HCT116 (cell line): ENCODE data around the gene FAM221B. TPM values are rescaled to one million over a fixed set of nuclear protein-coding genes. Genes with fewer than 3 reads are reported as not detected.

ENCODE experiments used
- ATAC-seq: fragments of 200-7000 bp; cut with Tn5 transposase; 2 replicates; pipeline ENCODE4 v1.9.1; 2020; ENCODE audit warnings: mild to moderate bottlenecking, moderate library complexity
- BruUV-seq: library from RNA; stranded (reverse); fragments of 400-500 nt; replicated peaks from 2 replicates; lab custom pipeline; 2021; lab: Mats Ljungman, UMichigan
- CTCF ChIA-PET: fragments of 300-600 bp; sonication (Branson Sonifier 250); formaldehyde crosslinking; loops from one replicate; lab custom pipeline; 2021; ENCODE audit warnings: antibody characterized with exemption; lab: Charles Lee
- POLR2A ChIA-PET: fragments of 300-600, 350-600 bp; sonication (Branson Sonifier 250); formaldehyde crosslinking; loops from one replicate; lab custom pipeline; 2021; ENCODE audit warnings: antibody characterized with exemption; lab: Charles Lee
- RAD21 ChIA-PET, 2 experiments: fragments of 300-600 bp; sonication (Branson Sonifier 250); formaldehyde crosslinking; loops; one replicate each; lab custom pipeline; 2023; ENCODE audit warnings: low total read pairs in 2 of 2; ENCODE audit not compliant: uncharacterized antibody in 2 of 2, unreplicated experiment in 2 of 2, low non-redundant PET in 1 of 2; lab: Charles Lee
- DNase-seq: peaks from one replicate; pipeline ENCODE4 v3.0.0-alpha.2; 2010; ENCODE audit warnings: low read depth, low spot score
- H2AFZ ChIP-seq: fragments of 200-600 bp; shearing (Covaris generic), sonication (generic); 2 replicates; pipeline ENCODE4 v1.6.1; 2017; ENCODE audit warnings: low read depth, mixed run types, mixed read lengths, antibody characterized with exemption, low read length; ENCODE audit not compliant: poor library complexity, severe bottlenecking
- H3K27ac ChIP-seq: 2 replicates; pipeline ENCODE4 v1.5.1; 2012; ENCODE audit warnings: low read depth, low read length
- H3K27me3 ChIP-seq: fragments of 200-600 bp; sonication (generic); 2 replicates; pipeline ENCODE4 v1.6.1; 2016; ENCODE audit warnings: mixed run types, low read length, mixed read lengths; ENCODE audit not compliant: insufficient read depth
- H3K36me3 ChIP-seq, 2 experiments: fragments of 200-500 bp in 1 of 2; fragments of 200-600 bp in 1 of 2; sonication (Bioruptor generic) in 1 of 2; sonication (generic) in 1 of 2; 2 replicates each; pipeline versions ENCODE4 v1.5.1 to v1.6.1; 2014 to 2016; ENCODE audit warnings: low read length in 2 of 2, inconsistent platforms in 1 of 2, mixed read lengths in 1 of 2, mixed run types in 1 of 2; ENCODE audit not compliant: insufficient read depth in 2 of 2, control insufficient read depth in 1 of 2
- H3K4me1 ChIP-seq, 2 experiments: fragments of 200-600 bp in 1 of 2; sonication (generic) in 1 of 2; 2 replicates each; pipeline versions ENCODE4 v1.5.1 to v1.6.1; 2012 to 2017; ENCODE audit warnings: low read length in 2 of 2, inconsistent platforms in 1 of 2, mild to moderate bottlenecking in 1 of 2, mixed read lengths in 1 of 2, mixed run types in 1 of 2, moderate library complexity in 1 of 2; ENCODE audit not compliant: insufficient read depth in 2 of 2, control insufficient read depth in 1 of 2
- H3K4me2 ChIP-seq: fragments of 200-600 bp; sonication (generic); 2 replicates; pipeline ENCODE4 v1.6.1; 2017; ENCODE audit warnings: mixed run types, low read length, mixed read lengths
- H3K4me3 ChIP-seq, 2 experiments: fragments of 200-600 bp in 1 of 2; sonication (generic) in 1 of 2; replicated peaks in 1 of 2; 2 replicates each; pipeline ENCODE4 v1.5.1; 2011 to 2016; ENCODE audit warnings: low read length in 2 of 2, control low read depth in 1 of 2, low read depth in 1 of 2, mild to moderate bottlenecking in 1 of 2, mixed read lengths in 1 of 2, mixed run types in 1 of 2
- H3K79me2 ChIP-seq: fragments of 200-600 bp; sonication (generic); 2 replicates; pipeline ENCODE4 v1.6.1; 2017; ENCODE audit warnings: mild to moderate bottlenecking, mixed run types, low read length, moderate library complexity, mixed read lengths; ENCODE audit not compliant: insufficient read depth
- H3K9ac ChIP-seq: fragments of 200-600 bp; sonication (generic); 2 replicates; pipeline ENCODE4 v1.6.1; 2016; ENCODE audit warnings: low read length, mixed read lengths
- H3K9me2 ChIP-seq: fragments of 200-600 bp; sonication (generic), shearing (Covaris generic); 2 replicates; pipeline ENCODE4 v1.6.1; 2017; ENCODE audit warnings: mixed run types, mild to moderate bottlenecking, moderate library complexity; ENCODE audit not compliant: insufficient read depth
- H3K9me3 ChIP-seq, 2 experiments: fragments of 200-500 bp in 1 of 2; fragments of 200-600 bp in 1 of 2; sonication (Bioruptor generic) in 1 of 2; sonication (generic) in 1 of 2; 2 replicates each; pipeline ENCODE4 v1.6.1; 2014 to 2017; ENCODE audit warnings: low read length in 2 of 2, mixed read lengths in 2 of 2, inconsistent platforms in 1 of 2, low read depth in 1 of 2, mild to moderate bottlenecking in 1 of 2, mixed run types in 1 of 2, moderate library complexity in 1 of 2; ENCODE audit not compliant: control insufficient read depth in 1 of 2, insufficient read depth in 1 of 2
- H4K20me1 ChIP-seq: fragments of 200-600 bp; sonication (generic), shearing (Covaris generic); 2 replicates; pipeline ENCODE4 v1.6.1; 2017; ENCODE audit warnings: mixed run types, mild to moderate bottlenecking, moderate library complexity; ENCODE audit not compliant: insufficient read depth
- CTCF ChIP-seq, 3 experiments: fragments of 200-600 bp in 1 of 3; sonication (generic) in 1 of 3; IDR thresholded peaks in 2 of 3; conservative IDR thresholded peaks in 1 of 3; 2 replicates each; pipeline ENCODE4 v1.5.1; 2012 to 2017; ENCODE audit warnings: low read depth in 2 of 3, low read length in 2 of 3, antibody characterized with exemption in 1 of 3, borderline replicate concordance in 1 of 3, control low read depth in 1 of 3, mild to moderate bottlenecking in 1 of 3, mixed read lengths in 1 of 3, mixed run types in 1 of 3, moderate library complexity in 1 of 3; ENCODE audit not compliant: insufficient read depth in 1 of 3
- ELF1 ChIP-seq: IDR thresholded peaks from 2 replicates; pipeline ENCODE4 v1.6.1; 2012; ENCODE audit warnings: low read depth, borderline replicate concordance
- EZH2 ChIP-seq: fragments of 200-600 bp; sonication (generic); IDR thresholded peaks from 2 replicates; pipeline ENCODE4 v1.6.1; 2017; ENCODE audit warnings: antibody characterized with exemption, mixed run types
- EZH2phosphoT487 ChIP-seq: fragments of 200-600 bp; IDR thresholded peaks from 2 replicates; pipeline ENCODE4 v1.6.1; 2018; ENCODE audit warnings: antibody characterized with exemption, borderline replicate concordance
- FOSL1 ChIP-seq: IDR thresholded peaks from 2 replicates; pipeline ENCODE4 v1.6.1; 2012; ENCODE audit warnings: low read depth
- JUND ChIP-seq: IDR thresholded peaks from 2 replicates; pipeline ENCODE4 v1.6.1; 2012
- POLR2AphosphoS5 ChIP-seq: IDR thresholded peaks from 2 replicates; pipeline ENCODE4 v1.6.1; 2011; ENCODE audit warnings: mild to moderate bottlenecking, low read depth, low read length, moderate library complexity
- REST ChIP-seq: IDR thresholded peaks from 2 replicates; pipeline ENCODE4 v1.6.1; 2012; ENCODE audit warnings: low read depth
- SP1 ChIP-seq: IDR thresholded peaks from 2 replicates; pipeline ENCODE4 v1.6.1; 2012; ENCODE audit warnings: low read depth
- SRF ChIP-seq: IDR thresholded peaks from 2 replicates; pipeline ENCODE4 v1.6.1; 2012; ENCODE audit warnings: low read depth
- TCF7L2 ChIP-seq: IDR thresholded peaks from 2 replicates; pipeline ENCODE4 v1.7.0; 2011; ENCODE audit warnings: borderline replicate concordance, inconsistent platforms; ENCODE audit not compliant: insufficient read depth, insufficient read length; ENCODE audit errors: extremely low read depth
- YY1 ChIP-seq: IDR thresholded peaks from 2 replicates; pipeline ENCODE4 v1.6.1; 2011; ENCODE audit warnings: low read length, low read depth, moderate library complexity, mild to moderate bottlenecking; ENCODE audit not compliant: insufficient replicate concordance; ENCODE audit errors: extremely low read depth
- ZFX ChIP-seq: fragments of 450-650 bp; IDR thresholded peaks from 2 replicates; pipeline ENCODE4 v1.6.1; 2017
- intact Hi-C: fragments of 100-400 bp; cut with micrococcal nuclease; formaldehyde crosslinking; loops from 2 replicates; pipeline ENCODE4 v1.10.0; 2022
- total RNA-seq: library from RNA; stranded (reverse); gene quantifications from one replicate; pipeline ENCODE4 v1.2.1, GENCODE V29; 2021; ENCODE audit not compliant: unreplicated experiment
- TF ChIP-seq, protein P1 (sequence below): IDR thresholded peaks from 2 replicates; pipeline ENCODE4 v1.6.1; 2012

Gene FAM221B
- total RNA-seq, 1 experiment from 2014 or later, result not detected

DNA sequence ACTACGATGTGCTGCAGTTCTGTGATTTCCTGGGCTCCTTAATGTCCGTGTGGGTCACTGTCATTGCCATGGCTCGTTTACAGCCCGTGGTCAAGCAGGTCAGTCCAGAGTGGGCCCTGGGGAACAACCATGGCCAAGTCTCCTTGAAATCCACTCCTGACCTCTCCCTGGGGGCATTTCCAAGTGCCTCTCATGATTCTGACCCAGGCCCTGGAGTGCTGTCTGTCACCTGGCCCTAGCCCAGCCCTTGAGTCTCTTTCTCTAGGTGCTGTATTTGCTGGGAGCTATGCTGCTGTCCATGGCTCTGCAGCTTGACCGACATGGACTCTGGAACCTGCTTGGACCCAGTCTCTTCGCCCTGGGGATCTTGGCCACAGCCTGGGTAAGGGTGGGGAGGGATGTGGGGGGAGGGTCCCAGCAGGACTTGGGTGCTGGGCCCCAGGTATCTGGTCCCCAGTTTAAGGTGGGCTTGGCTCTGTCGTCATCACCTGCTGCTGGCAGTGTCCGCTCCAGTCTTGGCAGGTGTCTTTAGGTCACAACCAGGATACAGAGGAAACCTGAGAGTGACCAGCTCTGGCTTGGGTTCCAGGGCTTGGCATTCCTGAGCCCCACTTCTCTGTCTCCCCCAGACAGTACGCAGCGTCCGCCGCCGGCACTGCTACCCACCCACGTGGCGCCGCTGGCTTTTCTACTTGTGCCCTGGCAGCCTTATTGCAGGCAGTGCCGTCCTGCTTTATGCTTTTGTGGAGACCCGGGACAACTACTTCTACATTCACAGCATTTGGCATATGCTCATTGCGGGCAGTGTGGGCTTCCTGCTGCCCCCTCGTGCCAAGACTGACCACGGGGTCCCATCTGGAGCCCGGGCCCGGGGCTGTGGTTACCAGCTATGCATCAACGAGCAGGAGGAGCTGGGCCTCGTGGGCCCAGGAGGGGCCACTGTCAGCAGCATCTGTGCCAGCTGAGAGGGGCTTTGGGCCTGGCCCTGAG is 24.6 kb upstream of the FAM221B start:
- H3K4me2 ChIP-seq, result no peak overlapping the region
- POLR2A ChIA-PET, result no interaction called here

DNA sequence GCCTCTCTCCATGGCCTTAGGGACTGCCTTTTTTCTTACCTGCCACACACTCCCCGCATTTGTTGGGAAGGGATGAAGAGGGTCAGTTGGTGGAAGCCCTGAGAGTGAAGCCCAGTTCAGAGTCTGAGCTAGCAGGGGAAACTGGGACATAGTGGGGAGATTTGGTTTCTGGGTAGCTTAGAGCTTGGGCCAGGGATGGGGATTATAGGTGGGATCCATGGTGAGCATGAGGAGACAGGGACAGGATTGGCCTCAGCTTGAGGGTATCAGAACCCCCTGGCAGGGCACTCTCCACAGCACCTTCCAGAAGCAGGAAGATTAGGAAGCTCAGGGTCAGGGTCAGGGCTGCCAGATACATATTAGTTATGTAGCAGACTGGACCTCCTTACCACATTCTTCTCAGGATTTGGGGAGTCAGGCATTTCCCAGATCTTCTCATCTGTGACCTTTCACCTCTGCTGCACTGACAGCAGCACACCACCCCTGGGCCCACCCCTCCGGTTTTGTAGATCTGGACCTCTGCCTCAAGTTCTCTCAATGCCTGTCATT is 23.8 kb upstream of the FAM221B start:
- Histone ChIP-seq H3K4me3 (no peak overlapping the region), H3K4me1 (no peaks in the 10 kb centered on the region), H3K27me3 (no peaks in the 10 kb centered on the region), H2AFZ (no peak overlapping the region), H3K9me3 (no peaks in the 10 kb centered on the region), H3K79me2 (no peaks in the 10 kb centered on the region), H3K4me2 (no peak overlapping the region), H4K20me1 (no peaks in the 10 kb centered on the region), H3K27ac (no peak overlapping the region), H3K9ac (no peak overlapping the region), H3K36me3 (no peaks in the 10 kb centered on the region), H3K9me2 (no peaks in the 10 kb centered on the region)
- ChIA-PET POLR2A (no interaction called here), RAD21 (no interaction called here), CTCF (interaction anchor here (1.3 kb wide), 1 partner anchor 17 kb away, joined by 4 read pairs; no protein-coding TSS in a partner anchor)
- intact Hi-C loops, result no loop called here
- no peak for ATAC-seq
- no peak for DNase-seq
- BruUV-seq, result no TSS peak
- no peak for TF ChIP-seq FOSL1
- no peak for TF ChIP-seq REST
- no peak for TF ChIP-seq SP1
- no peak for TF ChIP-seq YY1
- TF ChIP-seq ELF1, result no peak
- TF ChIP-seq, protein P1, sequence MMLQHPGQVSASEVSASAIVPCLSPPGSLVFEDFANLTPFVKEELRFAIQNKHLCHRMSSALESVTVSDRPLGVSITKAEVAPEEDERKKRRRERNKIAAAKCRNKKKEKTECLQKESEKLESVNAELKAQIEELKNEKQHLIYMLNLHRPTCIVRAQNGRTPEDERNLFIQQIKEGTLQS, result no peak
- no peak for TF ChIP-seq POLR2AphosphoS5
- TF ChIP-seq CTCF (IDR thresholded peaks at IDR 0.05 in 2 of 3, conservative IDR thresholded peaks at IDR 0.05 in 1 of 3; ENCODE audit: borderline replicate concordance in 1 of 3, insufficient read depth in 1 of 3, low read depth in 2 of 3, low read length in 2 of 3), result no peak

More for the DNA sequence above, 24.6 kb upstream of the FAM221B start:
- DNase-seq, result no peak
- Histone ChIP-seq H3K79me2 (no peaks in the 10 kb centered on the region), H3K9me2 (no peaks in the 10 kb centered on the region), H4K20me1 (no peaks in the 10 kb centered on the region), H3K4me3 (no peak overlapping the region), H3K9me3 (no peaks in the 10 kb centered on the region), H3K36me3 (no peaks in the 10 kb centered on the region), H3K27me3 (no peaks in the 10 kb centered on the region), H3K9ac (no peak overlapping the region), H3K4me1 (no peaks in the 10 kb centered on the region), H2AFZ (no peak overlapping the region), H3K27ac (no peak overlapping the region)
- ATAC-seq, result no peak
- RAD21 ChIA-PET, result no interaction called here
- CTCF ChIA-PET, result no interaction called here
- BruUV-seq, result no TSS peak
- TF ChIP-seq EZH2 (no peak), EZH2phosphoT487 (no peak), POLR2AphosphoS5 (no peak), SRF (no peak), ZFX (no peak), TCF7L2 (no peak), JUND (no peak)
- intact Hi-C loops, result no loop called here
